Stimulated activated CD8-positive, alpha-beta memory T cell treated with anti-CD3 and anti-CD28 coated beads, Interleukin-4, amount 100 ng/mL, for 48 hours (primary cell): ENCODE results near the gene SLX9.
"Not testable (repeated sequence)": the region's sequence is repeated elsewhere in the genome, so short reads cannot be mapped to it uniquely, and the experiment has no call there.

Experiments
- DNase-seq: peaks from one replicate; pipeline ENCODE4 v3.0.0-alpha.2; 2020

The SLX9 gene

GRCh38 chr21:45022736-45023135 is 82.9 kb downstream of the SLX9 start:
- DNase-seq = no peak

- not testable (repeated sequence) for DNase-seq
Observed at GRCh38 chr21:45024516-45024915, 84.7 kb downstream of the SLX9 start.

GRCh38 chr21:45026066-45026745 is 86.4 kb downstream of the SLX9 start:
- DNase-seq = no peak
